ENCODE measurements around the gene NLGN1.

NLGN1 gene

GRCh38 chr3:173708191-173708590, 310.6 kb downstream of the NLGN1 start:
- no peak overlapping the region for H3K14ac ChIP-seq (ENCODE audit: low read length)
- H3K27ac ChIP-seq (ENCODE audit: low read depth, low read length): no peak overlapping the region
- no peak overlapping the region for H4K91ac ChIP-seq (ENCODE audit: low read depth, low read length)
- no peaks in the 10 kb centered on the region for H3K4me1 ChIP-seq (ENCODE audit: control insufficient read depth in 1 of 2, insufficient read depth in 2 of 2, low read length in 2 of 2)
- H4K12ac ChIP-seq (ENCODE audit: low read depth, low read length): no peak overlapping the region
- H2AFZ ChIP-seq (ENCODE audit: insufficient read depth, low read length, poor library complexity): no peak overlapping the region
- H3K18ac ChIP-seq (ENCODE audit: low read length): no peak overlapping the region
- H3K4me3 ChIP-seq (ENCODE audit: low read depth, low read length): no peak overlapping the region
- H3K9me3 ChIP-seq (ENCODE audit: insufficient read depth, low read depth, low read length): no peaks in the 10 kb centered on the region
- H3K79me2 ChIP-seq (ENCODE audit: control insufficient read depth, insufficient read depth, low read length, poor library complexity): no peaks in the 10 kb centered on the region
- H2BK5ac ChIP-seq (ENCODE audit: low read depth, low read length, poor library complexity): no peak overlapping the region
- WGBS (ENCODE audit: extremely low coverage, insufficient coverage, insufficient read length): no CpG with 5 or more reads among the region's 3 CpGs
- H3K23ac ChIP-seq (ENCODE audit: low read length): no peak overlapping the region
- peak overlapping the region; percentile 18 for H3K9ac ChIP-seq (ENCODE audit: low read length)
- no peak overlapping the region for H3K4ac ChIP-seq (ENCODE audit: low read depth, low read length)
- H3K4me2 ChIP-seq (ENCODE audit: low read length): no peak overlapping the region
- DNase-seq: peak in 1 of 2 donors; percentile 13
- no peak overlapping the region for H2BK12ac ChIP-seq (ENCODE audit: low read length)
- no peaks in the 10 kb centered on the region for H3K27me3 ChIP-seq (ENCODE audit: insufficient read depth, low read length)
- no peak overlapping the region for H2BK120ac ChIP-seq (ENCODE audit: insufficient read depth, low read length, poor library complexity)
- H3K79me1 ChIP-seq (ENCODE audit: low read length): no peaks in the 10 kb centered on the region
- no peak overlapping the region for H4K8ac ChIP-seq (ENCODE audit: low read depth, low read length)
- H2AK5ac ChIP-seq (ENCODE audit: low read length): no peak overlapping the region
- H3K36me3 ChIP-seq (ENCODE audit: control insufficient read depth in 1 of 2, insufficient read depth in 2 of 2, low read length in 2 of 2): no peaks in the 10 kb centered on the region

- H4K91ac ChIP-seq (ENCODE audit: low read depth, low read length): no peak overlapping the region
- H2BK120ac ChIP-seq (ENCODE audit: insufficient read depth, low read length, poor library complexity): no peak overlapping the region
- H4K12ac ChIP-seq (ENCODE audit: low read depth, low read length): no peak overlapping the region
- no peak overlapping the region for H3K23ac ChIP-seq (ENCODE audit: low read length)
- H3K4me3 ChIP-seq (ENCODE audit: low read depth, low read length): no peak overlapping the region
- H3K79me1 ChIP-seq (ENCODE audit: low read length): no peaks in the 10 kb centered on the region
- H3K4me2 ChIP-seq (ENCODE audit: low read length): no peak overlapping the region
- no peak overlapping the region for H2BK12ac ChIP-seq (ENCODE audit: low read length)
- H2BK5ac ChIP-seq (ENCODE audit: low read depth, low read length, poor library complexity): no peak overlapping the region
- no peak overlapping the region for H2AK5ac ChIP-seq (ENCODE audit: low read length)
- no peak overlapping the region for H3K4ac ChIP-seq (ENCODE audit: low read depth, low read length)
- no peaks in the 10 kb centered on the region for H3K9me3 ChIP-seq (ENCODE audit: insufficient read depth, low read depth, low read length)
- H3K18ac ChIP-seq (ENCODE audit: low read length): no peak overlapping the region
- H3K9ac ChIP-seq (ENCODE audit: low read length): no peak overlapping the region
- no peaks in the 10 kb centered on the region for H3K4me1 ChIP-seq (ENCODE audit: control insufficient read depth in 1 of 2, insufficient read depth in 2 of 2, low read length in 2 of 2)
- H4K8ac ChIP-seq (ENCODE audit: low read depth, low read length): no peak overlapping the region
- H3K27me3 ChIP-seq (ENCODE audit: insufficient read depth, low read length): no peaks in the 10 kb centered on the region
- no peaks in the 10 kb centered on the region for H3K79me2 ChIP-seq (ENCODE audit: control insufficient read depth, insufficient read depth, low read length, poor library complexity)
- DNase-seq: no peak
- H3K27ac ChIP-seq (ENCODE audit: low read depth, low read length): no peak overlapping the region
- H3K36me3 ChIP-seq (ENCODE audit: control insufficient read depth in 1 of 2, insufficient read depth in 2 of 2, low read length in 2 of 2): no peaks in the 10 kb centered on the region
- H3K14ac ChIP-seq (ENCODE audit: low read length): no peak overlapping the region
- no CpG with 5 or more reads among the region's 4 CpGs for WGBS (ENCODE audit: extremely low coverage, insufficient coverage, insufficient read length)
- no peak overlapping the region for H2AFZ ChIP-seq (ENCODE audit: insufficient read depth, low read length, poor library complexity)
Measured at GRCh38 chr3:173709026-173709425, 311.5 kb downstream of the NLGN1 start.

- H4K12ac ChIP-seq (ENCODE audit: low read depth, low read length): no peak overlapping the region
- no peak overlapping the region for H2BK5ac ChIP-seq (ENCODE audit: low read depth, low read length, poor library complexity)
- no peak overlapping the region for H3K27ac ChIP-seq (ENCODE audit: low read depth, low read length)
- WGBS (ENCODE audit: extremely low coverage, insufficient coverage, insufficient read length): no CpG with 5 or more reads among the region's 5 CpGs
- H2AFZ ChIP-seq (ENCODE audit: insufficient read depth, low read length, poor library complexity): no peak overlapping the region
- no peak overlapping the region for H3K4me3 ChIP-seq (ENCODE audit: low read depth, low read length)
- H2BK12ac ChIP-seq (ENCODE audit: low read length): no peak overlapping the region
- no peak overlapping the region for H3K18ac ChIP-seq (ENCODE audit: low read length)
- no peak overlapping the region for H2BK120ac ChIP-seq (ENCODE audit: insufficient read depth, low read length, poor library complexity)
- H3K36me3 ChIP-seq (ENCODE audit: control insufficient read depth in 1 of 2, insufficient read depth in 2 of 2, low read length in 2 of 2): no peaks in the 10 kb centered on the region
- no peak overlapping the region for H3K9ac ChIP-seq (ENCODE audit: low read length)
- no peaks in the 10 kb centered on the region for H3K4me1 ChIP-seq (ENCODE audit: control insufficient read depth in 1 of 2, insufficient read depth in 2 of 2, low read length in 2 of 2)
- H3K79me2 ChIP-seq (ENCODE audit: control insufficient read depth, insufficient read depth, low read length, poor library complexity): no peaks in the 10 kb centered on the region
- DNase-seq: peak; percentile 88 to 92
- H3K4me2 ChIP-seq (ENCODE audit: low read length): no peak overlapping the region
- H3K27me3 ChIP-seq (ENCODE audit: insufficient read depth, low read length): no peaks in the 10 kb centered on the region
- no peaks in the 10 kb centered on the region for H3K79me1 ChIP-seq (ENCODE audit: low read length)
- no peak overlapping the region for H3K4ac ChIP-seq (ENCODE audit: low read depth, low read length)
- H3K14ac ChIP-seq (ENCODE audit: low read length): no peak overlapping the region
- no peak overlapping the region for H4K91ac ChIP-seq (ENCODE audit: low read depth, low read length)
- no peak overlapping the region for H4K8ac ChIP-seq (ENCODE audit: low read depth, low read length)
- no peak overlapping the region for H3K23ac ChIP-seq (ENCODE audit: low read length)
- H3K9me3 ChIP-seq (ENCODE audit: insufficient read depth, low read depth, low read length): no peaks in the 10 kb centered on the region
- H2AK5ac ChIP-seq (ENCODE audit: low read length): no peak overlapping the region
Measured at GRCh38 chr3:173711619-173712018, 314.1 kb downstream of the NLGN1 start.

- H3K27ac ChIP-seq (ENCODE audit: low read depth, low read length): no peak overlapping the region
- no peak overlapping the region for H4K8ac ChIP-seq (ENCODE audit: low read depth, low read length)
- H3K4ac ChIP-seq (ENCODE audit: low read depth, low read length): no peak overlapping the region
- no peak overlapping the region for H2AK5ac ChIP-seq (ENCODE audit: low read length)
- no CpG with 5 or more reads among the region's 3 CpGs for WGBS (ENCODE audit: extremely low coverage, insufficient coverage, insufficient read length)
- no peak overlapping the region for H2BK12ac ChIP-seq (ENCODE audit: low read length)
- no peak overlapping the region for H2BK5ac ChIP-seq (ENCODE audit: low read depth, low read length, poor library complexity)
- no peak overlapping the region for H3K4me2 ChIP-seq (ENCODE audit: low read length)
- DNase-seq: no peak
- H3K4me1 ChIP-seq (ENCODE audit: control insufficient read depth in 1 of 2, insufficient read depth in 2 of 2, low read length in 2 of 2): no peaks in the 10 kb centered on the region
- H3K14ac ChIP-seq (ENCODE audit: low read length): no peak overlapping the region
- no peak overlapping the region for H3K18ac ChIP-seq (ENCODE audit: low read length)
- H3K9ac ChIP-seq (ENCODE audit: low read length): no peak overlapping the region
- no peak overlapping the region for H3K23ac ChIP-seq (ENCODE audit: low read length)
- H2BK120ac ChIP-seq (ENCODE audit: insufficient read depth, low read length, poor library complexity): no peak overlapping the region
- no peaks in the 10 kb centered on the region for H3K79me1 ChIP-seq (ENCODE audit: low read length)
- H3K9me3 ChIP-seq (ENCODE audit: insufficient read depth, low read depth, low read length): no peaks in the 10 kb centered on the region
- H3K79me2 ChIP-seq (ENCODE audit: control insufficient read depth, insufficient read depth, low read length, poor library complexity): no peaks in the 10 kb centered on the region
- no peak overlapping the region for H2AFZ ChIP-seq (ENCODE audit: insufficient read depth, low read length, poor library complexity)
- H3K27me3 ChIP-seq (ENCODE audit: insufficient read depth, low read length): no peaks in the 10 kb centered on the region
- H4K91ac ChIP-seq (ENCODE audit: low read depth, low read length): no peak overlapping the region
- no peak overlapping the region for H4K12ac ChIP-seq (ENCODE audit: low read depth, low read length)
- no peaks in the 10 kb centered on the region for H3K36me3 ChIP-seq (ENCODE audit: control insufficient read depth in 1 of 2, insufficient read depth in 2 of 2, low read length in 2 of 2)
- no peak overlapping the region for H3K4me3 ChIP-seq (ENCODE audit: low read depth, low read length)
Measured at GRCh38 chr3:173719585-173719984, 322.0 kb downstream of the NLGN1 start.
